T-helper 2 cell (primary cell): ENCODE measurements around the gene FNDC5.

Source experiments
- DNase-seq, 5 experiments: peaks; one replicate each; pipeline versions ENCODE4 v3.0.0 to v3.0.0-alpha.2; 2012 to 2022

The FNDC5 gene

GRCh38 chr1:32883338-32884031, 12.8 kb upstream of the FNDC5 start:
- no peak for DNase-seq

DNA sequence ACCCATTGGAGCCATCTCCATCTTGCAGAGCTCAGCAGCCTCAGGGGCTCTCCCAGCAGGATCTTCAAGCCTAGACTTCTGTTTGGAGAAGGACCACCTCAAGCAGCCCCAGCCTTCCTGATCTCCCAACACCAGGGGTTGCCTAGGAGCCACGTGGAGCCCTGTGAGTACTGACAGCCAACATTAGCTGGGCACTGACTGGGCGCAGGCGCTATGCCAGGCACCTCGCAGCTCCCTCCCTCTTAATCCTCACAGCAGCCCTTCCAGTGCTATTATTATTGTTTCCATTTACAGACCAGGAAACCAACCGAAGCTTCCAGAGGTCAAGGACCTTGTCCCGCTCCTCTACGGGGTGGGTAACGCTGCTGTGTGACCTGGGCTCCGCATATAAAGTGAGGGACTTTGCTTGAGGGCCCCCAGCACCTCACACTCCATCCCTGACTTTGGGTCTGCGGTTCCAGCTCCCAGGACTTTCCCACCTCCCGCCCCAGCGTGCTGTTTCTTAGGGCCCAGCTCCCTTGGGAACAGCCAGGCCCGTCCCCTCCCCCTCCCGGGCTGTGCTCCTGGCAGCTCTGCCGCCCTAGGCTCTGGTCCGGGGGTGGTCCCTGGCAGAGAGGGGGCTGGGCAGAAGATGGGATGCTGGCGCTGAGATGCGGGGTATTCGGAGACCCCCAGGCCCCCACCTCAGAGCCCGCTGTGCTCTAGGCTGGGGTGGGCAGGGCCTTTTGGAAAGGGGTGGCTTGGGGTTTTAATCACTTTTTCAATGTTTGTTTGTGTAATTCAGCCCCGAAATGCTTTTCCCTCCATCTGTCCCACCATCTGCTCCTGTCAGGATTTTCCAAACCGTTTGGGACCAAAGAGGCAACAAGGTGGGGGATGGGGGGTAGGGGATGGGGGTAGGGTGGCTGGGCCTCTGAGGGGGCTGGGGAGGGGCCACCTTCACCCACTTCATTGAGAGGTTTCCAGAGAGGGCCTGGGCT, 11.4 kb upstream of the FNDC5 start:
- DNase-seq: no peak

DNA sequence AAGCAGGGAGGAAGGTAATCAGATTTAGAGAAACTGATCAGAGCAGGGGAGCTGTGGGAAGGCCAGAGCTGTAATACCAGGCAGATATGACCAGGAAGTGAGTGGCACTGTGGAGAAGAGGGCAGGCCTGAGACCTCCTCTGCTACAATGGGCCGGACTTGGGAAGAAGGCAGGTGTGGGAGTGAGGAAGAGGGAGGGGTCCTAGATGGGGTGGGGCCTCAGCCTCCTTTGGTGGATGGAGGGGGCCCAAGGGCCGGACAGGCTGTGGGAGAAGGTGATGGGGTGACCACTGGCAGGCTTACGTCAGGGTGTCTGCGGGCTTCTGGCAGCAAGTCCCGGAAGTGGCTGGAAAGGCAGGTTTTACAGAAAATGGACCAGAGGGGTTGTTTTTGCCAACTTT, 10.6 kb upstream of the FNDC5 start:
- DNase-seq: no peak

DNA sequence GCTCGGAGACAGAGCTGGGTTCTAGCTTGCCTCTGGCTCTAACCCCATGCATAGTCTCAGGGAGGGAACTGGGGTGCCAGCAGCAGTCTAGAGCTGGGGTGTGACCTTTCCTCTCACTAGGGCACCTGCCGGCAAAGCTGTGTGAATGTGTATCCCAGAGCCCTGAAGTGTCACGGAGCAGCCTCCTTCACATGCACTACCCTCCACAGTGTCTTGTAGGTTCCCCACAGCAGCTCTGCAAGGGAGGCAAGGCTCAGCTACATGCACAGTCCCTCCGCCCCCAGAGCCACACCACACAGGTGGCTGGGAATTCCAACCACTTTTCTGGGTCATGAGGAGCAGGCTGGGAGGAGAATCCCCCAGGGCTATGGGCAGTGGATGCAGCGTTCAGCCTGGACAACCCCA, 7.9 kb upstream of the FNDC5 start:
- no peak for DNase-seq

GRCh38 chr1:32878183-32878582, 7.5 kb upstream of the FNDC5 start:
- no peak for DNase-seq

GRCh38 chr1:32877211-32878110, 6.7 kb upstream of the FNDC5 start:
- no peak for DNase-seq

- peak in 3 of 5 experiments; percentile 36 to 67 (median 44) for DNase-seq
These were observed 5.9 kb upstream of the FNDC5 start for GRCh38 chr1:32876341-32877210.

GRCh38 chr1:32874860-32875752, 4.4 kb upstream of the FNDC5 start:
- no peak for DNase-seq

DNA sequence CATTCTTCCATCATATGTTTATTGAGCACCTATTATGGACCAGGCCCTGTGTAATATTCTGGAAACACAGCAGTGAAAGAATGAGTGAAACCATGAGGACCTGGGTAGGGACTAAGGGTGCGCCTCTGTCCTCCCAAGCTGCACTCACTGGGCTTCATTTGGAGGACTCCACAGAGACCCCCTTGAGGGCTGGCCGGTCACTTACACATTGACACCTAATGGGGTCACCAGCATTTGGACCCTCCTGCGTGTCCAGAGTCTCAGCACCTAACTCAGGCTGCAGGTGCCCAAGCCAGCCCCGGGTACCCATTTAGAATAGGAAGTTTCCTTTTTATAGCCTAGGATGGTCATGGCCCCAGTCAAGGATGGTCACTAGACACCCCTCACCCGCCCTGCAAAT, 2.8 kb upstream of the FNDC5 start:
- DNase-seq: no peak

- no peak for DNase-seq
These were observed 1.4 kb upstream of the FNDC5 start for GRCh38 chr1:32872192-32872460.

DNA sequence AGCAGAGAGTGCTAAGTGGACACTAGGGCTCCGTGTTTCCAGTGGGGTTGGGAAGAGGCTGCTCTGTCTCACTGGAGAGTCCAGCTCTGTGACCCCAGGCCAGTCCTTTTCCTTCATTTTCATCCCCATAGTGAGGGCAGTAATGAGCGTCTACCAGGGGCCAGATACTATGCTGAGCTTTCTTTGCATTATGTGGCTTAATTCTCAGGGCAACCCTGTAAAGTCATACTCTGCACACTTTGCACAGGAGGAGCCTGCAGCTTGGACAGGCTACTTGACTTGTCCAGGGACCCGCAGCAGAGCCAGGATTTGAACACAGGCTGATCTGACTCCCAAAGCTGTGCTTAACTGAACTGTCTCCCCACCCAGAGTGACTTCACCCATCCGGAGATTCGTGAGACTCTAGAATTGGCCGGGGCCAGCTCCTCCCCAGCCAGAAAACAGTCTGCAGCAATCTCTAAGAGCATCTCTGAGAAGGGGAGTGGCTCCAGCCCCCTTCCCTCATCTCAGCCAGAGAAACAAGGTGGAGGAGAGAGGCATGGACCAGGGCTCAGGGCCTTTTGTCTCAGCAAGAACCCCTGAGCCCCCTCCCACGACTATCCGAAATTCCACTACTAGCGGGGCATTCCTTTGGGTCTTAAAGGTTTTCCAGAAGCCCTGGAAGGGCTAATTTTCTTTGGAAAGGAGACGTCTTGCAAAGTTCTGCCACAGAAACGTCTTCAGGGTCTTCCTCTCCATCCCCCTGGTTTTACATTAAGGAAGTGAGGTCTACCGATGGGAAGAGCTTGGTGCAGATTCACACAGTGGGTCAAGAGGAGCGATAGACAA, 866 bp upstream of the FNDC5 start:
- DNase-seq: no peak

- no peak for DNase-seq
These were observed 643 bp downstream of the FNDC5 start for GRCh38 chr1:32869923-32870614.

GRCh38 chr1:32868806-32869455, 1.8 kb downstream of the FNDC5 start:
- DNase-seq: no peak

DNA sequence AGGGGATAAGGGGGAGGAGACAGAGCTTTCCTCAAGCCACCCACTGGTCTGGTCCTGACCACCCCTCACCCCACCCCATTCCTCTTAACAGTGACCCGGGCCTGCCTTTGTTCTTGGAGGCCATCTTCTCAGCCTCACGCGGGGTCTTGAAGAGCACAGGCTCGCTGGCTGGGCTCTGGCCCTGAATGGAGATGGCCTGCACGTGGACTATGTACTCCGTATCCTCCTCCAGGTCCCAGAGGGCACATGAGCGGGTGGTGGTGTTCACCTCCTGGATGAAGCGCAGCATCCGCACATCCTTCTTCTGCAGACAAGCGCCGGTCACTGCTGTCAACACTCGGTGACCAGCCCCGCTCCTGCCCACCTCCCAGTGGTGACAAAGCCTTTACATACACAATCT, 2.6 kb downstream of the FNDC5 start:
- DNase-seq: no peak

- DNase-seq: no peak
These were observed 3.0 kb downstream of the FNDC5 start for GRCh38 chr1:32867671-32868070.

GRCh38 chr1:32867151-32867550, 3.6 kb downstream of the FNDC5 start:
- DNase-seq: no peak

DNA sequence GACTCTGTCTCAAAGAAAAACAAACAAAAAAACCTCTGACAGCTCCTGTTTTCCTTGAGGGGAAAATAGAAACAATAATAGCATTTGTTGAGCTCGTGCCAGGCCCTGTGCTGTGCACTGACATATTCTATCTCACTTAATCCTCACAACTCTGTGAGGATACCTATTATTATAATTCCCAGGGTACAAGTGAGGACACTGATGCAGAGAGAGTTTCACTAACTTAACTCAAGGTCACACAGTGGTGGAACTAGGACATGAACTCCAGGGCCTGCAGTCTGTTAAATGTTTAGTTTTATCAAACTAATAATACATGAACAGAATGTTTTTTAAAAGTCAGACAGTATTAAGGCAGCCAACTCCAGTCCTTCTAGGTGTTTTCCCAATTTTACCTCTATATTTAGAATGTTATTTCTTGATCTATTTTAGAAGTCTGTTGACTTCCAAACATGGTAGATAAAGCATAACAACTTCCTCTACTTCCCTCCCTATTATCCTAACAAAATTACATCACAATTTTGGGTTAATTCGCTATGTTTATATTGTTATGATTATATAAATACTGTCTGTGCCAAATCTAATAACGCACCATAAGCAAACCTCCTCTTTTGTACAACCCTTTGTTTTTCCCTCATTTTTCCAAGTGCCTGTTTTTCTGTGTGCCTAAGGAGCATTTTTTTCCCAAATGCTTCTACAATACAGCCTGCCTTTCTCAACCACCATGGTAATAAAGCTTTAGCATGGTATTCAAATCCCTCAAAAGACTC, 4.9 kb downstream of the FNDC5 start:
- DNase-seq: no peak

GRCh38 chr1:32864375-32865019, 6.2 kb downstream of the FNDC5 start:
- DNase-seq: no peak
